HG03457 (cell line): ENCODE measurements around the gene MOV10.

Experiments
- ATAC-seq: cut with Tn5 transposase; IDR thresholded peaks from one replicate; pipeline ENCODE4 v1.9.1; 2021; ENCODE audit warnings: moderate number of reproducible peaks; ENCODE audit not compliant: unreplicated experiment

The MOV10 gene

DNA sequence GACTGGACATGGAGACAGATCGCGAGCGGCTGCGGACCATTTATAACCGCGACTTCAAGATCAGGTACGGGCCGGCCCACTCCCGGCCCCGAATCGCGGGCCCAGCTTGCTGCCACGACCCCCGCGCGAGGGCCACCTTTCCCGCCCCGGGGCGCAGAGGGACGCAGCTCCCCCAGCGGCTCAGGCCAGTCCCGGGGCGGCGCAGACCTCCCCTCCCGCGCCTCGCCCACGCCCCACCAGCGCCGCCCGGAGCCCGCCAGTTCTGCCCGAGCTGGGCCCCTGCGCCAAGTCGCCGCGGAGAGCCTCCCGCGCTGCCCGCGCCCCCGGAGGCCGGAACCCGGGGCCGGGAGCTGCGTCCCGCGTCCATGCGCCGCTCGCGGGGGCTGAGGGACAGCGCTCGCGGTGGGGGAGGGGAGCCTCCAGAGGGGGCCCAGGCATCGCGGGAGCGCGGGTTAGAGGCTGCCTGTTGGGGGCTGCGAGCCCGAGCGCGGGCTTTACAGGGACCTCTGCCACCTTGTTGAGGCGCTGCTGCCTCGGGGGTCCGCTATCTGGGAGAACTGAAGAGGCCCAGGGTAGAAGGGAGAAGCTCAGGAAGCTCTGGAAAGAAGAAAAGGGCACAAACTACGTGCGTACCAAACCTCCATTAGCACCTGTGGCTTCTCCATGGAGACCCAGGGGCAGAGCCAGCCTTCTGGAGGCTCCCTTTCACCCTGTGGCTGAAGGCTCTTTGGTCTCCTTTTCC, 698 bp downstream of the MOV10 start:
- ATAC-seq: no peak

- no peak for ATAC-seq
Observed at GRCh38 chr1:112675728-112676381, 1.4 kb downstream of the MOV10 start.

DNA sequence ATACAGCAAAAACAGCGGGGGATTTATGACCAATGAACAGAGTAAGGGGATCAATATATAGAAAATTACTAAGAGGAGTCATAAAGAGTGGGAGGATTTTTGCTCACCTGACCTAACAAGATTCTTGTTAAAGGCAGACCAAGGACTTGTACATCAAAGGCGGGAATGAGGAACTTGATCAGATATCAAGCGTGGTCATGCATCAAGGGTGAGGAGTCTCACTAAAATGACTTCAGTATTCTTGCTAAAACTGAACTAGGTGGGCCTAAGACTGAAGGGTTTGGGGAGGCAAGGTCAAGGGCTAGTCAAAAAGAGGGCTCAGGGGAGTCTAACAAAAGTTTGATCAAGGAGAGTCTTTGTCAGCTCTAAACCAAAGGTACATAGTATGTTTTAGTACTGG, 2.1 kb downstream of the MOV10 start:
- ATAC-seq: no peak

DNA sequence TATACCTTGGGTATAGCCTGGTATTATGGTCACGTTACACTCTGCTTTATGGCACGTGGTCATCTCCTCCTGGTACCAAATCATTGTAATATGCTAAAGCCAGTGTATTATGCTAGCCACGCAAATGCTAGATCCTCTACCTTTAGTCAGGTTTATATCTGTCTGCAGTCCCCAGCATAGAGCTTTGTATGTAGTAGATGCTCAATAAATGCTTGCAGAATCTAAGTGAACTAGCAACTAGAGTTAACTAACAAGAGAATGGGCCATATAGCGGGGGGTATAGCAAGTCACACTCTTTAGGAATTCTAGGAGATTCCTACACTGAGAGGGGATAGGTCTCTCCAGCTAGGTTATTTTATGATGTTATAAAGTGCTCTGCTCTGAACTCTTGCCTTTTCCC, 3.0 kb downstream of the MOV10 start:
- no peak for ATAC-seq

GRCh38 chr1:112678605-112679004, 4.1 kb downstream of the MOV10 start:
- no peak for ATAC-seq

- ATAC-seq: no peak
Observed at GRCh38 chr1:112685913-112686312, 11.5 kb downstream of the MOV10 start.

DNA sequence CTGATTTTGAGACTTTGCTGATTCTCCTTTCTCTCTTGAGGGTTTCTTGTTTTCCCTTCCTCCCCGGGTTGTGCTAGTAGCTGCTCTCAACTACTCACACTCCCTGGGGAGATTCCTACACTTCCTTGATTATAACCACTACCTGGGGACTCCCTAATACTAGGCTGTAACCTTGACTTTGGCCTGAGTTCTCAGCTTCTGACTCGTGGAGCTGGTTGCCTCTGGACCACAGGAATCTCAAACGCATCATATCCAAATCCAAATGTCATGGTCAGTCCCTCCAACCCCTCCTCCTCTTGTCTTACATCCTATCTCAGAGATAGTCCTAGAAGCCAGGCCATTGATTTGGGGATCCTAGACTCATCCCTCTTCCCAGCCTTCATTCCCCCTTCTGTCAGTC, 12.0 kb downstream of the MOV10 start:
- no peak for ATAC-seq

DNA sequence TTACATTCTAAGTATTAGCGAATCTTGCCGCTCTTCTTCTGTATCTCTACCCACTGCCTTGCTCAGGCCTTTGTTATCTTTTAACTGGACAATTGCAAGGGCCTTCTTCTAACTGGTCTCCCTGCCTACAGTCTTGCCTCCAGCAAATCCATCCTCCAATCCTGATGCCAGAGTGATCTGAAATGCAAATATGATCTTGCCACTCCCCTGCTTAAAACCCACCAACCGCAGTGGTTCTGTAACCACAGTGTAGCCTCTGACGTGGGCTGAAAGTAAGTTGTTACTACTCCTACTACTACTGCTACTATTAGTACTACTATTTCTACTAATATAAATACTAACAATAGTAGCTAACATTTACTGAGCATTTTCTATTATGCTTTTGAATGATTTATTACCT, 12.4 kb downstream of the MOV10 start:
- no peak for ATAC-seq

DNA sequence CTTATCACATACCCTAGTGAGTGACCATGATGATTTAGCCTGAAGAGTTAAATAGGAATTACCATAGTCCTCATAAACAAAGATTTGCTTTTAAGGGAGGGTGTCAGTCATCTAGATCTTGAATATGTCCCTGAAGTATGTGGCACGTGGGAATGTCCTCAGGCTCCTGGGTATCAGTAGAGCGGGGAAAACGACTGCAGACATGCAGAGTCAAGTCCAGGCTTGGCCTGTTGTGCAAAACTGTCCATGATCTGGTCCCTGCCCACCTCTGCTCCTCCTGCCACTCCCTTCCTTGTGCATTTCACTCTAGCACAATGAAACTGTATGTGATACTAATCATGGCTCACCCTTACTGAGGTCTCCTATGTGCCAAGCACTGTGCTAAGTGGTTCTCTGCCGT, 12.9 kb downstream of the MOV10 start:
- no peak for ATAC-seq

GRCh38 chr1:112687785-112688496, 13.5 kb downstream of the MOV10 start:
- ATAC-seq: no peak

GRCh38 chr1:112688781-112689193, 14.3 kb downstream of the MOV10 start:
- no peak for ATAC-seq

DNA sequence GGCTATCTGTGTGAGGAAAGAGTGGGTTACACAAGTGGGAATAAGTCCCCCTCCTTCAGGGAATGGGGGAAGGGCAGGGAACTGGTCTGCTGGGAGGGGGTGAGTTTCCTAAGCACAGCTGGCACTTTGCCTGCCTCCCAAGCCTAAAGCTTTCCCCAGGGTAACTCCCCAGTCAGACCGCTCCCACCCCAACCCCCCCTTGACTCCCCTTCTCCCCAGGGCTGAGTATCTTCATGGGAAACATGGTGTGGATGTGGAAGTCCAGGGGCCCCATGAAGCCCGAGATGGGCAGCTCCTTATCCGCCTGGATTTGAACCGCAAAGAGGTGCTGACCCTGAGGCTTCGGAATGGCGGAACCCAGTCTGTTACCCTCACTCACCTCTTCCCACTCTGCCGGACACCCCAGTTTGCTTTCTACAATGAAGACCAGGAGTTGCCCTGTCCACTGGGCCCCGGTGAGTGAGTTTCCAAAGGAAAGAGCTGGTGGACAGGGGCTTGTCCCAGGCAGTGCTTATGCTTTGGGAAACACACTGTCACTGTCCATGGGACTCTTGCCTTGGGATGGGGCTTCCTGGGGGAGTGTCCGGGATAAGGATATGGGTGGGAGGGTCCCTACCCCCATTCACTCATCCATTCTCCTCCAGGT, 14.9 kb downstream of the MOV10 start:
- ATAC-seq: no peak

DNA sequence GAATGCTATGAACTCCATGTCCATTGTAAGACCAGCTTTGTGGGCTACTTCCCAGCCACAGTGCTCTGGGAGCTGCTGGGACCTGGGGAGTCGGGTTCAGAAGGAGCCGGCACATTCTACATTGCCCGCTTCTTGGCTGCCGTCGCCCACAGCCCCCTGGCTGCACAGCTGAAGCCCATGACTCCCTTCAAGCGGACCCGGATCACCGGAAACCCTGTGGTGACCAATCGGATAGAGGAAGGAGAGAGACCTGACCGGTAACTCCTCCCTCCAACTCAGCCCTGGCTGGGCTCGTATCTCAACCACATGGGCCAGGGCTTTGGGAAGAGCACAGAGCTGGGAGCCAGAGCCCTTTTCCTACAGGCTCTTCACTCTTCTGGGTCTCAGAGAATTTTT, 15.4 kb downstream of the MOV10 start:
- no peak for ATAC-seq

DNA sequence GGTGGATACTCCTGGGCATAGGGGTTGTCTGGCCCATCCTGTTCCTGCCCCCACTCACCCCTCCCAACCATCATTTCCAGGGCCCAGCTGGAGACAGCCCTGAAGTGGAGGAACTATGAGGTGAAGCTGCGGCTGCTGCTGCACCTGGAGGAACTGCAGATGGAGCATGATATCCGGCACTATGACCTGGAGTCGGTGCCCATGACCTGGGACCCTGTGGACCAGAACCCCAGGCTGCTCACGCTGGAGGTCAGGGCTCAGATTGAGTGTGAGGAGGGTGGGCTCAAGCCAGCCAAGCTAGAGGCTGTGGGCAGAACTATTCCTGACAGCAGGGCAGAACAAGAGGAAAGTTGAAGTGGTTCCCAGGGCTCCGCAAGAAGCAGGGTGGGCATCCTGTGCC, 18.2 kb downstream of the MOV10 start:
- no peak for ATAC-seq

- no peak for ATAC-seq
Observed at GRCh38 chr1:112693821-112694220, 19.4 kb downstream of the MOV10 start.

DNA sequence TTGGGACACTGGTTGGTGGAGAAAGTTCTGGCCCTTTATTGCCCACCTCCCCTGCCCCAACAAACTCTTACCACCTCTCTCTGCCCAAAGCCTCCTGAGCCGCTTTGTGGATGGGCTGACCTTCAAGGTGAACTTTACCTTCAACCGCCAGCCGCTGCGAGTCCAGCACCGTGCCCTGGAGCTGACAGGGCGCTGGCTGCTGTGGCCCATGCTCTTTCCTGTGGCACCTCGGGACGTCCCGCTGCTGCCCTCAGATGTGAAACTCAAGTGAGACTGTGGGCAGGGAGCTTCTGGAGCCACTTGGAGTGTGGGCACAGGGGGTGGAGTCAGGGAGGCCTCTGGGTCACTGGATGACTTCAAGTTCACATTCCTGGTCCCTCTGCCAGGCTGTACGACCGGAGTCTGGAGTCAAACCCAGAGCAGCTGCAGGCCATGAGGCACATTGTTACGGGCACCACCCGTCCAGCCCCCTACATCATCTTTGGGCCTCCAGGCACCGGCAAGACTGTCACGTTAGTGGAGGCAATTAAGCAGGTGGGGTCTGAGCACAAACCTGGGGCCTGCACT, 20.0 kb downstream of the MOV10 start:
- no peak for ATAC-seq

DNA sequence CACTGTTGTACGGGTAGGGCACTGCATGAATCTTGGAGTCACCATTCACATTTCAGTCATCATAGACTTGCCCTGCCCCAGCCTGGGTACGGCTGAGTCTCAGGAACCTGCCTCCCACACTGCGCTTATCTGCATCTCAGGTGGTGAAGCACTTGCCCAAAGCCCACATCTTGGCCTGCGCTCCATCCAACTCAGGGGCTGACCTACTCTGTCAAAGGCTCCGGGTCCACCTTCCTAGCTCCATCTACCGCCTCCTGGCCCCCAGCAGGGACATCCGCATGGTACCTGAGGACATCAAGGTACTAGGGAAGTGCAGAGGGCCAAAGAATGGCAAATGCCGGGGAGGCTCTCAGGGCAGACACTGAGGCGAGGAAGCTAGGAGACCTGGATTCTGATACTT, 20.8 kb downstream of the MOV10 start:
- no peak for ATAC-seq

GRCh38 chr1:112696578-112697314, 22.3 kb downstream of the MOV10 start:
- no peak for ATAC-seq

- no peak for ATAC-seq
Observed at GRCh38 chr1:112697781-112698201, 23.3 kb downstream of the MOV10 start.
